ENCODE measurements around the gene PAPSS2. TPM values are rescaled to one million over a fixed set of nuclear protein-coding genes. Genes with fewer than 3 reads are reported as not detected.
"Not testable (repeated sequence)": the region's sequence is repeated elsewhere in the genome, so short reads cannot be mapped to it uniquely, and the experiment has no call there.

PAPSS2 gene
- polyA plus RNA-seq, 3 donors from 2014 or later = 0.11 to 0.14 TPM; not detected in 1

DNA sequence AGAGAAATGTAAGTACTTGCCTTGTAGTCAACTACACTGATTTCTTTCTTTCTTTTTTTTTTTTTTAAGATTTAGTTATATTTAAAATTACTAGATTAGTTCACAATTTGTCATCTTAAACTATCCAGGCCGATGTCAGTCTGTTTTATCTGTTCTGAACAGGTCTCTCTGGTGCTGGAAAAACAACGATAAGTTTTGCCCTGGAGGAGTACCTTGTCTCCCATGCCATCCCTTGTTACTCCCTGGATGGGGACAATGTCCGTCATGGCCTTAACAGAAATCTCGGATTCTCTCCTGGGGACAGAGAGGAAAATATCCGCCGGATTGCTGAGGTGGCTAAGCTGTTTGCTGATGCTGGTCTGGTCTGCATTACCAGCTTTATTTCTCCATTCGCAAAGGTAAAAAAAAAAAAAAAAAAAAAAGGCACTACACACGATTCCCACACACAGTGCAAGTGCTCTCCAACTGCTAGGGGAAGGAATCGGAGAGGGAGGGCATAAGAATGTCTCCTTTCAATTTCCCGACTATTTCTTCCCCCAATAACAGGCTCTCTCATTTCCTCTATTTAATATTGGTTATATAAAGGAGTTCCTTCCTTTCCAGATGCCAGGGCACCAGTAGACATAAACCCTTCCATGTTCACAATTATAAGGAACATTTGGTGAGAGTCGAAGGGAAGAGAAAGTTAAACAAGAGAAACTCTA lies 53.4 kb downstream of the PAPSS2 start:
- Mint-ChIP-seq H3K27me3 (ENCODE audit: low read depth in 3 of 3) (peaks cover 0 to 4% (median 2%) of the 10 kb centered on the region in 3 donors), H3K27ac (no peak overlapping the region), H3K36me3 (no peaks in the 10 kb centered on the region), H3K4me1 (peaks cover 1 to 13% of the 10 kb centered on the region in 2 donors), H3K9me3 (no peaks in the 10 kb centered on the region), H3K4me3 (no peak overlapping the region)
- no peak for DNase-seq

GRCh38 chr10:87713707-87714106 lies 54.0 kb downstream of the PAPSS2 start:
- peaks cover 0 to 4% (median 2%) of the 10 kb centered on the region in 3 donors for H3K27me3 Mint-ChIP-seq (ENCODE audit: low read depth in 3 of 3)
- H3K9me3 Mint-ChIP-seq = no peaks in the 10 kb centered on the region
- no peak overlapping the region for H3K4me3 Mint-ChIP-seq
- no peak for DNase-seq
- H3K4me1 Mint-ChIP-seq = peaks cover 1 to 13% of the 10 kb centered on the region in 2 donors
- H3K36me3 Mint-ChIP-seq = no peaks in the 10 kb centered on the region
- H3K27ac Mint-ChIP-seq = no peak overlapping the region

- Mint-ChIP-seq H3K4me3 (no peak overlapping the region), H3K9me3 (no peaks in the 10 kb centered on the region), H3K36me3 (no peaks in the 10 kb centered on the region), H3K27ac (no peak overlapping the region), H3K27me3 (ENCODE audit: low read depth in 3 of 3) (peaks cover 0 to 4% (median 0%) of the 10 kb centered on the region in 3 donors), H3K4me1 (peaks cover 1 to 13% of the 10 kb centered on the region in 2 donors)
- no peak for DNase-seq
These were observed 56.1 kb downstream of the PAPSS2 start for GRCh38 chr10:87715552-87716347.

GRCh38 chr10:87716348-87716670 lies 56.6 kb downstream of the PAPSS2 start:
- no peak overlapping the region for H3K27ac Mint-ChIP-seq
- no peaks in the 10 kb centered on the region for H3K36me3 Mint-ChIP-seq
- DNase-seq = no peak
- peaks cover 0 to 4% (median 0%) of the 10 kb centered on the region in 3 donors for H3K27me3 Mint-ChIP-seq (ENCODE audit: low read depth in 3 of 3)
- no peak overlapping the region for H3K4me3 Mint-ChIP-seq
- peaks cover 1 to 13% of the 10 kb centered on the region in 2 donors for H3K4me1 Mint-ChIP-seq
- no peaks in the 10 kb centered on the region for H3K9me3 Mint-ChIP-seq

DNA sequence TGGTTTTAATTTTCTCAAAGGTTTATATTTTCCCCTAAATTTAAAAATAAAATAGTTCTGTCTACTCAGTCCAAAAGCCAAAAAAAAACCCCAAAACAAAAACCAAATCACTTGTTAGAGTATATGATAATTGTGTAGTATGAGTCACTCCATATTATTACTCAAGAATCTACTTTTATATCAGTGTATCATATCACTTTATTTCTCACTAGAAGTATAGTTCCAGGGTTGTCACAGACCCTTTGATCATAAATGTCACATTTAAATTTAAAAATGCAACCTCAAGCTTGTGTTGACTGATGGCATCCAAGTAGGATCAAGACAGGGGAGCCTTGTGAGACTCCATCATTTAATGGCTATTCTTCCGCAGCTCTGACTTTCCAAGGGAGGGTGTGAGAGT lies 61.0 kb downstream of the PAPSS2 start:
- Mint-ChIP-seq H3K27ac (no peak overlapping the region), H3K9me3 (no peaks in the 10 kb centered on the region), H3K27me3 (ENCODE audit: low read depth in 3 of 3) (peaks cover 0 to 5% (median 2%) of the 10 kb centered on the region in 3 donors), H3K4me1 (peaks cover 0 to 10% of the 10 kb centered on the region in 2 donors), H3K36me3 (no peaks in the 10 kb centered on the region), H3K4me3 (no peak overlapping the region)
- DNase-seq = no peak

- Mint-ChIP-seq H3K27me3 (ENCODE audit: low read depth in 3 of 3) (peaks cover 0 to 5% (median 3%) of the 10 kb centered on the region in 3 donors), H3K4me1 (no peaks in the 10 kb centered on the region), H3K36me3 (no peaks in the 10 kb centered on the region), H3K4me3 (no peak overlapping the region), H3K27ac (no peak overlapping the region), H3K9me3 (no peaks in the 10 kb centered on the region)
- no peak for DNase-seq
These were observed 62.1 kb downstream of the PAPSS2 start for GRCh38 chr10:87721781-87722180.

GRCh38 chr10:87722716-87723115 lies 63.0 kb downstream of the PAPSS2 start:
- H3K36me3 Mint-ChIP-seq = no peaks in the 10 kb centered on the region
- H3K4me3 Mint-ChIP-seq = no peak overlapping the region
- H3K27me3 Mint-ChIP-seq (ENCODE audit: low read depth in 3 of 3) = peaks cover 0 to 5% (median 4%) of the 10 kb centered on the region in 3 donors
- DNase-seq = no peak
- no peaks in the 10 kb centered on the region for H3K4me1 Mint-ChIP-seq
- H3K27ac Mint-ChIP-seq = no peak overlapping the region
- H3K9me3 Mint-ChIP-seq = no peaks in the 10 kb centered on the region

DNA sequence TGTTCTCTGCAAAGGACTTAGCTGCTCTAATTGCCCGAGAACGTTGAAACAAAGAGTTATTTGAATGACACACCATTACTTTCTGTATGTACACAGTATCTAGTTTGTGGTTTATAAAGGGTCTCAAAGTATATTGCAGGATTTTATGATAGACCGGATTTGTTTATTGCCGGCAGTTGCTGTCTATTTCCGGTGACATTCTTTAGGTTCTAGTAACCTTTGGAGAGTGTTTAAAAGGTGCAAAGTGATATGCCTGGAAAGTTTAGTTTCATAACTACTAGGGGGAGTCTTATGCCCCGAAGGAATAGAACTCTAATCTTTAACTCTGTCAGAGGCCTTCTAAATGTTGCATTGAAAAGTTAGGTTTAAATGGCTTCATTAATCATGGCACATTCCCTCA lies 63.8 kb downstream of the PAPSS2 start:
- Mint-ChIP-seq H3K27ac (no peak overlapping the region), H3K27me3 (ENCODE audit: low read depth in 3 of 3) (peaks cover 0 to 5% (median 4%) of the 10 kb centered on the region in 3 donors), H3K9me3 (no peaks in the 10 kb centered on the region), H3K36me3 (no peaks in the 10 kb centered on the region), H3K4me3 (no peak overlapping the region), H3K4me1 (no peaks in the 10 kb centered on the region)
- no peak for DNase-seq

- Mint-ChIP-seq H3K4me1 (no peaks in the 10 kb centered on the region), H3K27ac (no peak overlapping the region), H3K27me3 (ENCODE audit: low read depth in 3 of 3) (peaks cover 0 to 5% (median 4%) of the 10 kb centered on the region in 3 donors), H3K36me3 (no peaks in the 10 kb centered on the region), H3K9me3 (no peaks in the 10 kb centered on the region), H3K4me3 (no peak overlapping the region)
- DNase-seq = no peak
These were observed 65.1 kb downstream of the PAPSS2 start for GRCh38 chr10:87724789-87725188.

DNA sequence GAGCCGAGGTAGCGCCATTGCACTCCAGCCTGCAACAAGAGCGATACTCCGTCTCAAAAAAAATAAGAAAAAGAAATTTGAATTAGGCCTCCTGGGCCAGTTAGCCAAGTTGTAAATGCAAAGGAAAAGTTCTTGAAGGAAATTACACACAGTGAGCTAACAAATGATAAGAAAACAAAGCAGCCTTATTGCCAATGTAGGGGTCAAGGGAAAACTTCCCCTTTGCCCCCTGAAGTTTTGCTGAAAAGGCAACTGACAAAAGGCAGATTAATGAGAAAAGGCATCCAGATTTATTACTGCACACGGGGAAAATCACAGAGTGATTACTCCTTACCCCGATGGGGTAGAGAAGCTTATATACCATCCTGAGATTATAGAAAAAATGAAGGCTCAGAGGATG lies 70.3 kb downstream of the PAPSS2 start:
- H3K36me3 Mint-ChIP-seq = no peaks in the 10 kb centered on the region
- H3K9me3 Mint-ChIP-seq = no peaks in the 10 kb centered on the region
- no peak overlapping the region for H3K4me3 Mint-ChIP-seq
- no peak for DNase-seq
- H3K4me1 Mint-ChIP-seq = no peaks in the 10 kb centered on the region
- peaks cover 0 to 5% (median 4%) of the 10 kb centered on the region in 3 donors for H3K27me3 Mint-ChIP-seq (ENCODE audit: low read depth in 3 of 3)
- no peak overlapping the region for H3K27ac Mint-ChIP-seq

GRCh38 chr10:87733081-87733480 lies 73.4 kb downstream of the PAPSS2 start:
- Mint-ChIP-seq H3K27me3 (ENCODE audit: low read depth in 3 of 3) (peaks cover 0 to 20% (median 0%) of the 10 kb centered on the region in 3 donors), H3K9me3 (no peaks in the 10 kb centered on the region), H3K4me3 (no peak overlapping the region), H3K36me3 (no peaks in the 10 kb centered on the region), H3K27ac (no peak overlapping the region), H3K4me1 (no peaks in the 10 kb centered on the region)
- DNase-seq = no peak

GRCh38 chr10:87734987-87735827 lies 75.5 kb downstream of the PAPSS2 start:
- DNase-seq = peak; percentile 3 to 16 (median 4)
- no peak overlapping the region for H3K4me3 Mint-ChIP-seq
- H3K27ac Mint-ChIP-seq = no peak overlapping the region
- no peaks in the 10 kb centered on the region for H3K36me3 Mint-ChIP-seq
- H3K27me3 Mint-ChIP-seq (ENCODE audit: low read depth in 3 of 3) = peaks cover 0 to 20% (median 0%) of the 10 kb centered on the region in 3 donors
- H3K9me3 Mint-ChIP-seq = no peaks in the 10 kb centered on the region
- H3K4me1 Mint-ChIP-seq = no peaks in the 10 kb centered on the region

DNA sequence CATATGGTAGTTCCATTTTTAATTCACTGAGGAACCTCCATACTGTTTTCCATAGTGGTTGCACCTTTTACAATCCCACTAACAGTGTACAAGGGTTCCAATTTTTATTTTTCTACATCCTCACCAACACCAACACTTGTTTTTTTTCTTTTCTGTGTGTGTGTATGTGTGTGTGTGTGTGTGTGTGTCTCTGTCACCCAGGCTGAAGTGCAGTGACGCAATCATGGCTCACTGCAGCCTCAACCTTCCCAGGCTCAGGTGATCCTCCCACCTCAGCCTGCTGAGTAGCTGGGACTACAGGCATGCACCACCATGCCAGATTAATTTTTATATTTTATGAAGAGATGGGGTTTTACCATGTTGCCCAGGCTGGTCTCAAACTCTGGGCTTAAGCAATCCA lies 78.6 kb downstream of the PAPSS2 start:
- not testable (repeated sequence) for H3K36me3 Mint-ChIP-seq, H3K4me1 Mint-ChIP-seq, H3K4me3 Mint-ChIP-seq, H3K27ac Mint-ChIP-seq, DNase-seq, H3K9me3 Mint-ChIP-seq
- peaks cover 2 to 18% (median 2%) of the 10 kb centered on the region in 3 donors for H3K27me3 Mint-ChIP-seq (ENCODE audit: low read depth in 3 of 3)

- DNase-seq = no peak
- Mint-ChIP-seq H3K9me3 (no peaks in the 10 kb centered on the region), H3K4me3 (no peak overlapping the region), H3K36me3 (no peaks in the 10 kb centered on the region), H3K4me1 (no peaks in the 10 kb centered on the region), H3K27me3 (ENCODE audit: low read depth in 3 of 3) (peaks cover 2 to 17% (median 2%) of the 10 kb centered on the region in 3 donors), H3K27ac (no peak overlapping the region)
These were observed 80.0 kb downstream of the PAPSS2 start for GRCh38 chr10:87739703-87740102.
